GM12878 (cell line): ENCODE results near the gene ZSCAN26. TPM values are rescaled to one million over a fixed set of nuclear protein-coding genes. Genes with fewer than 3 reads are reported as not detected.

ENCODE experiments used
- ATAC-seq: fragments of 200-7000 bp; cut with Tn5 transposase; 3 replicates; pipeline ENCODE4 v1.9.1; 2020; ENCODE audit warnings: mild to moderate bottlenecking, moderate library complexity
- BruUV-seq: library from RNA; stranded (reverse); fragments of 400-500 nt; replicated peaks from 2 replicates; lab custom pipeline; 2021; lab: Mats Ljungman, UMichigan
- CTCF ChIA-PET: fragments of 300-600 bp; sonication (Branson Sonifier 250); formaldehyde crosslinking; extraction: SDS; loops from one replicate; lab custom pipeline; 2021; ENCODE audit warnings: inconsistent platforms; lab: Yijun Ruan, JAX
- POLR2A ChIA-PET: fragments of 350-600 bp; formaldehyde crosslinking; extraction: SDS; loops from one replicate; lab custom pipeline; 2021; ENCODE audit warnings: inconsistent platforms; lab: Charles Lee
- RAD21 ChIA-PET: fragments of 300-600 bp; sonication (Branson Sonifier 250); formaldehyde crosslinking; loops from one replicate; lab custom pipeline; 2023; ENCODE audit warnings: antibody characterized with exemption; ENCODE audit not compliant: unreplicated experiment; lab: Charles Lee
- SMC1A ChIA-PET: fragments of 300-600 bp; sonication (Branson Sonifier 250); formaldehyde crosslinking; loops from one replicate; lab custom pipeline; 2023; ENCODE audit not compliant: unreplicated experiment, uncharacterized antibody; lab: Charles Lee
- DNase-seq: peaks from one replicate; pipeline ENCODE4 v3.0.0-alpha.2; 2011; ENCODE audit warnings: low read depth, low spot score
- FAIRE-seq: peaks from 3 replicates; lab custom pipeline; 2011; peaks lifted over from hg19 to GRCh38; lab: Jason Lieb, UNC
- H2AFZ ChIP-seq: 2 replicates; pipeline ENCODE4 v1.6.0; 2011; ENCODE audit warnings: low read depth, low read length, control low read depth; ENCODE audit not compliant: control insufficient read depth
- H3K27ac ChIP-seq: 2 replicates; pipeline ENCODE4 v1.5.1; 2011; ENCODE audit warnings: control low read depth; ENCODE audit not compliant: control insufficient read depth, insufficient read depth
- H3K27me3 ChIP-seq, 2 experiments: replicated peaks in 1 of 2; 2 replicates each; pipeline versions ENCODE4 v1.6.0 to v1.6.1; 2011; ENCODE audit warnings: low read length in 1 of 2; ENCODE audit not compliant: control insufficient read depth in 2 of 2, insufficient read depth in 2 of 2
- H3K36me3 ChIP-seq, 2 experiments: 2 replicates each; pipeline ENCODE4 v1.5.1; 2011; ENCODE audit warnings: low read length in 1 of 2; ENCODE audit not compliant: control insufficient read depth in 2 of 2, insufficient read depth in 2 of 2
- H3K4me1 ChIP-seq: 2 replicates; pipeline ENCODE4 v1.6.1; 2011; ENCODE audit warnings: mild to moderate bottlenecking, low read length, moderate library complexity, mixed read lengths; ENCODE audit not compliant: control insufficient read depth, insufficient read depth
- H3K4me2 ChIP-seq: 2 replicates; pipeline ENCODE4 v1.6.0; 2011; ENCODE audit warnings: control low read depth; ENCODE audit not compliant: control insufficient read depth, insufficient read depth
- H3K4me3 ChIP-seq: fragments of 200-600 bp; sonication (generic); 2 replicates; pipeline ENCODE4 v1.5.1; 2016
- H3K79me2 ChIP-seq: 2 replicates; pipeline ENCODE4 v1.6.0; 2011; ENCODE audit warnings: low read length; ENCODE audit not compliant: control insufficient read depth, insufficient read depth
- H3K9ac ChIP-seq: 2 replicates; pipeline ENCODE4 v1.8.0; 2011; ENCODE audit warnings: low read length, control low read depth, mixed read lengths; ENCODE audit not compliant: control insufficient read depth, insufficient read depth
- H3K9me3 ChIP-seq: replicated peaks from 3 replicates; pipeline ENCODE4 v1.5.1; 2011; ENCODE audit warnings: mild to moderate bottlenecking, low read length; ENCODE audit not compliant: control insufficient read depth, insufficient read depth
- H4K20me1 ChIP-seq: 2 replicates; pipeline ENCODE4 v1.6.0; 2011; ENCODE audit not compliant: control insufficient read depth, insufficient read depth
- CREM ChIP-seq: IDR thresholded peaks from 2 replicates; pipeline ENCODE4 v1.6.1; 2014; ENCODE audit warnings: antibody characterized with exemption, low read depth
- EGR1 ChIP-seq, 2 experiments: IDR thresholded peaks; 1 replicate in 1 of 2; 2 replicates in 1 of 2; pipeline ENCODE4 v1.6.1; 2011 to 2012; ENCODE audit warnings: low read depth in 2 of 2, low read length in 2 of 2, borderline replicate concordance in 1 of 2, mild to moderate bottlenecking in 1 of 2, moderate library complexity in 1 of 2
- FOXK2 ChIP-seq: fragments of 450-650 bp; IDR thresholded peaks from 2 replicates; pipeline ENCODE4 v1.6.1; 2017; ENCODE audit warnings: mild to moderate bottlenecking, moderate library complexity
- IRF5 ChIP-seq: fragments of 450-650 bp; IDR thresholded peaks from 2 replicates; pipeline ENCODE4 v1.6.1; 2017; ENCODE audit warnings: borderline replicate concordance
- KDM1A ChIP-seq: fragments of 200-600 bp; sonication (generic); IDR thresholded peaks from 2 replicates; pipeline ENCODE4 v1.6.1; 2016; ENCODE audit warnings: borderline replicate concordance
- MEF2B ChIP-seq: fragments of 450-650 bp; IDR thresholded peaks from 2 replicates; pipeline ENCODE4 v1.6.1; 2018; ENCODE audit warnings: mild to moderate bottlenecking, moderate library complexity; ENCODE audit not compliant: partially characterized antibody, poor library complexity, severe bottlenecking
- MTA3 ChIP-seq: IDR thresholded peaks from 2 replicates; pipeline ENCODE4 v1.6.1; 2012; ENCODE audit warnings: low read length, inconsistent platforms, borderline replicate concordance
- NRF1 ChIP-seq: conservative IDR thresholded peaks from 2 replicates; pipeline ENCODE4 v1.6.1; 2011; ENCODE audit warnings: mild to moderate bottlenecking, low read depth, low read length, improper control_type of control experiment
- RUNX3 ChIP-seq: IDR thresholded peaks from 2 replicates; pipeline ENCODE4 v1.6.1; 2012; ENCODE audit warnings: low read length, inconsistent platforms
- SIN3A ChIP-seq: IDR thresholded peaks from 2 replicates; pipeline ENCODE4 v1.6.1; 2012; ENCODE audit warnings: low read depth, low read length, improper control_type of control experiment
- SIX5 ChIP-seq: IDR thresholded peaks from 2 replicates; pipeline ENCODE4 v1.6.1; 2011; ENCODE audit warnings: mild to moderate bottlenecking, low read depth, low read length, moderate library complexity; ENCODE audit not compliant: severe bottlenecking
- SMARCA5 ChIP-seq: fragments of 450-650 bp; IDR thresholded peaks from 2 replicates; pipeline ENCODE4 v1.6.1; 2017; ENCODE audit warnings: mild to moderate bottlenecking
- WGBS: methylation state at CpG from one replicate; pipeline ENCODE4 v1.1.6; 2016; ENCODE audit warnings: low lambda C conversion rate; ENCODE audit not compliant: insufficient replicate concordance, insufficient coverage; ENCODE audit errors: missing lambda C conversion rate; 5-methylcytosine and 5-hydroxymethylcytosine counted together
- in situ Hi-C: fragments of 300-500 bp; cut with MboI; formaldehyde crosslinking; loops from 9 replicates; pipeline ENCODE4 v1.14.3; 2018; ENCODE audit warnings: mixed read lengths
- intact Hi-C: fragments of 100-400 bp; cut with micrococcal nuclease; formaldehyde crosslinking; loops from one replicate; pipeline ENCODE4 v1.14.2; 2022; ENCODE audit not compliant: unreplicated experiment
- polyA plus RNA-seq, 11 experiments: library from polyadenylated mRNA; depleted of rRNA in 4 of 11; unstranded in 6 of 11; stranded (reverse) in 5 of 11; fragments of >200 nt; fragmentation: Nextera tagmentation in 4 of 11; fragmentation: Illumina TruSeq in 1 of 11; extraction: Ambion mirVana in 4 of 11; extraction: Trizol in 1 of 11; gene quantifications; 1 replicate in 1 of 11; 2 replicates in 10 of 11; pipeline versions ENCODE4 v1.2.1 to v1.2.3, GENCODE V29; 2011 to 2016; ENCODE audit warnings: inconsistent platforms in 2 of 11, missing spikeins in 2 of 11, low read depth in 1 of 11
- total RNA-seq, 4 experiments: library from RNA; depleted of rRNA in 3 of 4; stranded (reverse); fragments of >200 nt in 3 of 4; fragmentation: Illumina TruSeq in 1 of 4; extraction: Trizol in 1 of 4; gene quantifications; 2 replicates each; pipeline versions ENCODE4 v1.2.1 to v1.2.3, GENCODE V29; 2013 to 2021
- TF ChIP-seq, protein P1 (sequence below), 3 experiments: IDR thresholded peaks in 2 of 3; conservative IDR thresholded peaks in 1 of 3; 2 replicates each; pipeline ENCODE4 v1.5.1; 2011; ENCODE audit warnings: low read depth in 3 of 3, low read length in 3 of 3, mild to moderate bottlenecking in 3 of 3, control low read depth in 2 of 3, moderate library complexity in 2 of 3, inconsistent platforms in 1 of 3, mixed read lengths in 1 of 3; ENCODE audit not compliant: control insufficient read depth in 2 of 3, insufficient read depth in 1 of 3; ENCODE audit errors: extremely low read depth in 1 of 3
- TF ChIP-seq, protein P2 (sequence below): fragments of 450-650 bp; formaldehyde crosslinking; IDR thresholded peaks from 2 replicates; pipeline ENCODE4 v1.4.0; 2022; ENCODE audit warnings: mild to moderate bottlenecking, moderate library complexity

Gene ZSCAN26
- total and polyA plus RNA-seq, 10 of the 15 experiments (the other 5 are each of a cell fraction or from before 2014, with no cell fraction given): 4.5 to 13.3 (median 6.5) TPM

GRCh38 chr6:28264834-28265401 lies 2.0 kb upstream of the ZSCAN26 start:
- ChIA-PET CTCF (interaction anchor here (0.9 kb wide), 1 partner anchor 9 kb away, joined by 3 read pairs; no protein-coding TSS in a partner anchor), POLR2A (interaction anchor here (1.6 kb wide), 1 partner anchor 71 kb away, joined by 5 read pairs; the partner anchor contains the start of gene ZSCAN31), RAD21 (no interaction called here), SMC1A (interaction anchor here (1.1 to 4.0 kb wide), 6 partner anchors 11 to 86 kb away, joined by 3 to 30 read pairs (median 7); partner anchors contain the start of genes PGBD1, ZKSCAN3 and ZKSCAN4)
- WGBS: 72% methylated on average over 4 of the region's 4 CpGs
- H2AFZ ChIP-seq: no peak overlapping the region
- no peaks in the 10 kb centered on the region for H3K36me3 ChIP-seq
- no peak overlapping the region for H3K9ac ChIP-seq
- no peaks in the 10 kb centered on the region for H4K20me1 ChIP-seq
- H3K4me3 ChIP-seq: no peak overlapping the region
- ATAC-seq (no peak), FAIRE-seq (no peak), DNase-seq (no peak)
- BruUV-seq: no TSS peak
- peaks cover 11% of the 10 kb centered on the region for H3K79me2 ChIP-seq
- no peaks in the 10 kb centered on the region for H3K4me1 ChIP-seq
- in situ Hi-C loops: no loop called here
- no peaks in the 10 kb centered on the region; the same call in 2 of the 3 replicates for H3K9me3 ChIP-seq
- no peak overlapping the region for H3K27ac ChIP-seq
- intact Hi-C loops: loop anchor here (5.0 kb wide), 2 partner anchors 72 to 92 kb away; partner anchors contain the start of gene ZSCAN31
- H3K4me2 ChIP-seq: no peak overlapping the region
- TF ChIP-seq CREM (no peak), MTA3 (no peak), RUNX3 (no peak), SIN3A (no peak), NRF1 (no peak), FOXK2 (no peak), KDM1A (no peak), MEF2B (no peak), IRF5 (no peak), SIX5 (no peak), EGR1 (IDR thresholded peaks at IDR 0.05; ENCODE audit: borderline replicate concordance in 1 of 2, low read depth in 2 of 2, low read length in 2 of 2) (no peak), SMARCA5 (no peak)
- TF ChIP-seq, protein P1, sequence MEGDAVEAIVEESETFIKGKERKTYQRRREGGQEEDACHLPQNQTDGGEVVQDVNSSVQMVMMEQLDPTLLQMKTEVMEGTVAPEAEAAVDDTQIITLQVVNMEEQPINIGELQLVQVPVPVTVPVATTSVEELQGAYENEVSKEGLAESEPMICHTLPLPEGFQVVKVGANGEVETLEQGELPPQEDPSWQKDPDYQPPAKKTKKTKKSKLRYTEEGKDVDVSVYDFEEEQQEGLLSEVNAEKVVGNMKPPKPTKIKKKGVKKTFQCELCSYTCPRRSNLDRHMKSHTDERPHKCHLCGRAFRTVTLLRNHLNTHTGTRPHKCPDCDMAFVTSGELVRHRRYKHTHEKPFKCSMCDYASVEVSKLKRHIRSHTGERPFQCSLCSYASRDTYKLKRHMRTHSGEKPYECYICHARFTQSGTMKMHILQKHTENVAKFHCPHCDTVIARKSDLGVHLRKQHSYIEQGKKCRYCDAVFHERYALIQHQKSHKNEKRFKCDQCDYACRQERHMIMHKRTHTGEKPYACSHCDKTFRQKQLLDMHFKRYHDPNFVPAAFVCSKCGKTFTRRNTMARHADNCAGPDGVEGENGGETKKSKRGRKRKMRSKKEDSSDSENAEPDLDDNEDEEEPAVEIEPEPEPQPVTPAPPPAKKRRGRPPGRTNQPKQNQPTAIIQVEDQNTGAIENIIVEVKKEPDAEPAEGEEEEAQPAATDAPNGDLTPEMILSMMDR (IDR thresholded peaks at IDR 0.05 in 2 of 3, conservative IDR thresholded peaks at IDR 0.05 in 1 of 3; ENCODE audit: control insufficient read depth in 2 of 3, extremely low read depth in 1 of 3, insufficient read depth in 1 of 3, low read depth in 3 of 3, low read length in 3 of 3): no peak
- TF ChIP-seq, protein P2, sequence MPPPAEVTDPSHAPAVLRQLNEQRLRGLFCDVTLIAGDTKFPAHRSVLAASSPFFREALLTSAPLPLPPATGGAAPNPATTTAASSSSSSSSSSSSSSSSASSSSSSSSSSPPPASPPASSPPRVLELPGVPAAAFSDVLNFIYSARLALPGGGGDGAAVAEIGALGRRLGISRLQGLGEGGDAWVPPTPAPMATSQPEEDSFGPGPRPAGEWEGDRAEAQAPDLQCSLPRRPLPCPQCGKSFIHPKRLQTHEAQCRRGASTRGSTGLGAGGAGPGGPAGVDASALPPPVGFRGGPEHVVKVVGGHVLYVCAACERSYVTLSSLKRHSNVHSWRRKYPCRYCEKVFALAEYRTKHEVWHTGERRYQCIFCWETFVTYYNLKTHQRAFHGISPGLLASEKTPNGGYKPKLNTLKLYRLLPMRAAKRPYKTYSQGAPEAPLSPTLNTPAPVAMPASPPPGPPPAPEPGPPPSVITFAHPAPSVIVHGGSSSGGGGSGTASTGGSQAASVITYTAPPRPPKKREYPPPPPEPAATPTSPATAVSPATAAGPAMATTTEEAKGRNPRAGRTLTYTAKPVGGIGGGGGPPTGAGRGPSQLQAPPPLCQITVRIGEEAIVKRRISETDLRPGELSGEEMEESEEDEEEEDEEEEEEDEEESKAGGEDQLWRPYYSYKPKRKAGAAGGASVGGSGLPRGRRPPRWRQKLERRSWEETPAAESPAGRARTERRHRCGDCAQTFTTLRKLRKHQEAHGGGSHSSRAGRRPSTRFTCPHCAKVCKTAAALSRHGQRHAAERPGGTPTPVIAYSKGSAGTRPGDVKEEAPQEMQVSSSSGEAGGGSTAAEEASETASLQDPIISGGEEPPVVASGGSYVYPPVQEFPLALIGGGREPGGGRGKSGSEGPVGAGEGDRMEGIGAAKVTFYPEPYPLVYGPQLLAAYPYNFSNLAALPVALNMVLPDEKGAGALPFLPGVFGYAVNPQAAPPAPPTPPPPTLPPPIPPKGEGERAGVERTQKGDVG (CRISPR knock-in tag): no peak
- no peaks in the 10 kb centered on the region for H3K27me3 ChIP-seq
